Trophoblast cell (in vitro differentiated cells and primary cell): ENCODE data around the gene MTUS2.

Source experiments
- DNase-seq, 2 donors: peaks; one replicate each; pipeline ENCODE4 v3.0.0-alpha.2; 2016
- H2AFZ ChIP-seq: 2 replicates; pipeline ENCODE4 v1.6.1; 2013; ENCODE audit warnings: low read length, moderate library complexity, mild to moderate bottlenecking; ENCODE audit not compliant: insufficient read depth, poor library complexity
- H2AK5ac ChIP-seq: 2 replicates; pipeline ENCODE4 v1.6.1; 2013; ENCODE audit warnings: mild to moderate bottlenecking, low read length
- H2BK120ac ChIP-seq: 2 replicates; pipeline ENCODE4 v1.6.1; 2013; ENCODE audit warnings: low read length, mild to moderate bottlenecking, moderate library complexity; ENCODE audit not compliant: insufficient read depth, poor library complexity
- H2BK12ac ChIP-seq: 2 replicates; pipeline ENCODE4 v1.6.1; 2013; ENCODE audit warnings: mild to moderate bottlenecking, low read length, moderate library complexity
- H2BK5ac ChIP-seq: 2 replicates; pipeline ENCODE4 v1.6.1; 2013; ENCODE audit warnings: low read length, low read depth, moderate library complexity, mild to moderate bottlenecking; ENCODE audit not compliant: poor library complexity
- H3K14ac ChIP-seq: 2 replicates; pipeline ENCODE4 v1.6.1; 2013; ENCODE audit warnings: mild to moderate bottlenecking, low read length
- H3K18ac ChIP-seq: 2 replicates; pipeline ENCODE4 v1.6.1; 2013; ENCODE audit warnings: mild to moderate bottlenecking, low read length
- H3K23ac ChIP-seq: 2 replicates; pipeline ENCODE4 v1.6.1; 2013; ENCODE audit warnings: low read length
- H3K27ac ChIP-seq: 2 replicates; pipeline ENCODE4 v1.5.1; 2013; ENCODE audit warnings: low read depth, mild to moderate bottlenecking, inconsistent platforms, low read length, moderate library complexity
- H3K27me3 ChIP-seq: 2 replicates; pipeline ENCODE4 v1.6.1; 2013; ENCODE audit warnings: inconsistent platforms, mild to moderate bottlenecking, low read length, moderate library complexity; ENCODE audit not compliant: insufficient read depth
- H3K36me3 ChIP-seq, 2 experiments: 1 replicate in 1 of 2; 2 replicates in 1 of 2; pipeline ENCODE4 v1.6.1; 2013; ENCODE audit warnings: low read length in 2 of 2, mild to moderate bottlenecking in 2 of 2, moderate library complexity in 1 of 2; ENCODE audit not compliant: insufficient read depth in 2 of 2, control insufficient read depth in 1 of 2
- H3K4ac ChIP-seq: 2 replicates; pipeline ENCODE4 v1.6.1; 2013; ENCODE audit warnings: low read depth, mild to moderate bottlenecking, low read length, moderate library complexity
- H3K4me1 ChIP-seq, 2 experiments: 1 replicate in 1 of 2; 2 replicates in 1 of 2; pipeline ENCODE4 v1.6.1; 2013; ENCODE audit warnings: low read length in 2 of 2, mild to moderate bottlenecking in 2 of 2, moderate library complexity in 1 of 2; ENCODE audit not compliant: insufficient read depth in 2 of 2, control insufficient read depth in 1 of 2
- H3K4me2 ChIP-seq: 2 replicates; pipeline ENCODE4 v1.6.1; 2013; ENCODE audit warnings: inconsistent platforms, mild to moderate bottlenecking, low read length, moderate library complexity
- H3K4me3 ChIP-seq: 2 replicates; pipeline ENCODE4 v1.5.1; 2013; ENCODE audit warnings: mild to moderate bottlenecking, low read depth, low read length, inconsistent platforms
- H3K79me1 ChIP-seq: one replicate; pipeline ENCODE4 v1.6.1; 2013; ENCODE audit warnings: low read length
- H3K79me2 ChIP-seq: 2 replicates; pipeline ENCODE4 v1.6.1; 2013; ENCODE audit warnings: low read length, mild to moderate bottlenecking; ENCODE audit not compliant: control insufficient read depth, insufficient read depth, poor library complexity
- H3K9ac ChIP-seq: 2 replicates; pipeline ENCODE4 v1.6.1; 2013; ENCODE audit warnings: mild to moderate bottlenecking, low read length
- H3K9me3 ChIP-seq: 2 replicates; pipeline ENCODE4 v1.6.1; 2013; ENCODE audit warnings: low read depth, mild to moderate bottlenecking, control low read depth, inconsistent platforms, low read length; ENCODE audit not compliant: insufficient read depth
- H4K12ac ChIP-seq: 2 replicates; pipeline ENCODE4 v1.6.1; 2013; ENCODE audit warnings: low read depth, mild to moderate bottlenecking, low read length, moderate library complexity
- H4K8ac ChIP-seq: 2 replicates; pipeline ENCODE4 v1.6.1; 2013; ENCODE audit warnings: low read depth, mild to moderate bottlenecking, low read length, moderate library complexity
- H4K91ac ChIP-seq: one replicate; pipeline ENCODE4 v1.6.1; 2013; ENCODE audit warnings: low read depth, mild to moderate bottlenecking, low read length, moderate library complexity
- WGBS: extraction: QIAGEN DNeasy Blood & Tissue Kit; methylation state at CpG from one replicate; pipeline ENCODE4 v1.1.7; 2013; ENCODE audit warnings: missing lambda C conversion rate; ENCODE audit not compliant: insufficient read length, insufficient coverage; ENCODE audit errors: extremely low coverage; 5-methylcytosine and 5-hydroxymethylcytosine counted together

The MTUS2 gene

GRCh38 chr13:29523199-29523961, 703.2 kb downstream of the MTUS2 start:
- Histone ChIP-seq H3K36me3 (peaks cover 42 to 56% of the 10 kb centered on the region in 2 experiments), H3K4me2 (no peak overlapping the region), H3K27me3 (no peaks in the 10 kb centered on the region), H2BK5ac (peak overlapping the region; percentile 28), H2BK120ac (peak overlapping the region; percentile 27), H3K27ac (peak overlapping the region; percentile 1), H3K9me3 (no peaks in the 10 kb centered on the region), H3K18ac (peak overlapping the region; percentile 44), H3K79me1 (peaks cover 19% of the 10 kb centered on the region), H2AK5ac (peak overlapping the region; percentile 84), H4K12ac (no peak overlapping the region), H4K8ac (peak overlapping the region; percentile 1), H3K4me1 (peaks cover 9 to 16% of the 10 kb centered on the region in 2 experiments), H3K4me3 (no peak overlapping the region), H3K14ac (peak overlapping the region; percentile 6), H3K4ac (no peak overlapping the region), H4K91ac (peak overlapping the region; percentile 47), H3K79me2 (no peaks in the 10 kb centered on the region), H3K9ac (no peak overlapping the region), H2AFZ (no peak overlapping the region), H2BK12ac (peak overlapping the region; percentile 77), H3K23ac (no peak overlapping the region)
- no CpG with 5 or more reads among the region's 23 CpGs for WGBS
- DNase-seq: no peak

GRCh38 chr13:29524176-29524575, 704.0 kb downstream of the MTUS2 start:
- Histone ChIP-seq H3K4me2 (no peak overlapping the region), H2BK120ac (no peak overlapping the region), H3K23ac (no peak overlapping the region), H3K79me2 (no peaks in the 10 kb centered on the region), H3K27ac (no peak overlapping the region), H3K36me3 (peaks cover 40 to 52% of the 10 kb centered on the region in 2 experiments), H3K14ac (no peak overlapping the region), H3K4me1 (peaks cover 9 to 16% of the 10 kb centered on the region in 2 experiments), H4K8ac (no peak overlapping the region), H2BK12ac (peak overlapping the region; percentile 60), H3K9me3 (no peaks in the 10 kb centered on the region), H4K12ac (no peak overlapping the region), H2AK5ac (no peak overlapping the region), H3K79me1 (peaks cover 19% of the 10 kb centered on the region), H3K27me3 (no peaks in the 10 kb centered on the region), H3K4me3 (no peak overlapping the region), H3K18ac (no peak overlapping the region), H2AFZ (no peak overlapping the region), H3K4ac (no peak overlapping the region), H3K9ac (no peak overlapping the region), H2BK5ac (no peak overlapping the region), H4K91ac (peak overlapping the region; percentile 47)
- no CpG with 5 or more reads among the region's 17 CpGs for WGBS
- no peak for DNase-seq

DNA sequence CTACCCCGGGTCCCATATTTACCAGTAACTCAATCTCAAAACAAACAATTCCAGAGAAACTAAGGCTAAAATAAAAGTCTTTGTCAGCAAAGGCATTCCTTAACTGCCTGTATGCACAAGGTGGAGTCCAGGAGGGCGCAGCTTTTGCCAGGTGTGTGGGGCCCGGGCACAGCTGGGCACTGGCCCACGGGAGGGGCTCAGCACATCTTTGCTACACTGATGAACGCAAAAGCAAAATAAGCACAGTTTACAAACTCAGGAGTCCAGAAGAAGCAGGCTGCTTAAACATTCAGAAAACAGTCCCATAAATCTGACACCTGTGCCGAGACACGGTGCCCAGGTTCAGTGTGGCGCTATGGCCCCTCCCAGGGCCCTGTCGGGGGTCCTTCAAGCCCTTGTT, 704.5 kb downstream of the MTUS2 start:
- no CpG with 5 or more reads among the region's 9 CpGs for WGBS
- Histone ChIP-seq H2BK120ac (no peak overlapping the region), H3K4me3 (no peak overlapping the region), H3K4me2 (no peak overlapping the region), H4K8ac (no peak overlapping the region), H2BK12ac (no peak overlapping the region), H2AK5ac (no peak overlapping the region), H3K9ac (no peak overlapping the region), H3K36me3 (peaks cover 40 to 52% of the 10 kb centered on the region in 2 experiments), H3K4me1 (peaks cover 9 to 16% of the 10 kb centered on the region in 2 experiments), H2BK5ac (no peak overlapping the region), H3K79me2 (no peaks in the 10 kb centered on the region), H3K14ac (no peak overlapping the region), H3K27me3 (no peaks in the 10 kb centered on the region), H3K23ac (no peak overlapping the region), H2AFZ (no peak overlapping the region), H3K79me1 (peaks cover 19% of the 10 kb centered on the region), H3K27ac (no peak overlapping the region), H3K4ac (no peak overlapping the region), H3K18ac (peak overlapping the region; percentile 61), H4K91ac (peak overlapping the region; percentile 20), H3K9me3 (no peaks in the 10 kb centered on the region), H4K12ac (no peak overlapping the region)
- DNase-seq: no peak

GRCh38 chr13:29525757-29526156, 705.6 kb downstream of the MTUS2 start:
- H3K36me3 ChIP-seq: peaks cover 44 to 48% of the 10 kb centered on the region in 2 experiments
- no peak overlapping the region for H2BK120ac ChIP-seq
- H2BK5ac ChIP-seq: no peak overlapping the region
- H3K23ac ChIP-seq: no peak overlapping the region
- no peak overlapping the region for H3K9ac ChIP-seq
- H3K27me3 ChIP-seq: no peaks in the 10 kb centered on the region
- peak overlapping the region; percentile 21 for H2BK12ac ChIP-seq
- H4K91ac ChIP-seq: no peak overlapping the region
- no peak for DNase-seq
- no peak overlapping the region for H3K4me3 ChIP-seq
- H3K14ac ChIP-seq: no peak overlapping the region
- no peak overlapping the region for H3K27ac ChIP-seq
- no peak overlapping the region for H4K12ac ChIP-seq
- H3K9me3 ChIP-seq: no peaks in the 10 kb centered on the region
- no peak overlapping the region for H3K4ac ChIP-seq
- no peak overlapping the region for H3K4me2 ChIP-seq
- H3K79me2 ChIP-seq: no peaks in the 10 kb centered on the region
- no peak overlapping the region for H2AK5ac ChIP-seq
- no peak overlapping the region for H4K8ac ChIP-seq
- peaks cover 11 to 17% of the 10 kb centered on the region in 2 experiments for H3K4me1 ChIP-seq
- H2AFZ ChIP-seq: no peak overlapping the region
- no CpG with 5 or more reads among the region's 7 CpGs for WGBS
- peaks cover 17% of the 10 kb centered on the region for H3K79me1 ChIP-seq
- H3K18ac ChIP-seq: peak overlapping the region; percentile 17
